HG03066 (cell line): ENCODE measurements around the gene ZGLP1.
"Not testable (repeated sequence)": the region's sequence is repeated elsewhere in the genome, so short reads cannot be mapped to it uniquely, and the experiment has no call there.

Experiments
- ATAC-seq: cut with Tn5 transposase; IDR thresholded peaks from one replicate; pipeline ENCODE4 v1.9.1; 2021; ENCODE audit warnings: low read depth; ENCODE audit not compliant: unreplicated experiment

Gene ZGLP1

GRCh38 chr19:10283301-10284064 is 26.1 kb downstream of the ZGLP1 start:
- no peak for ATAC-seq

GRCh38 chr19:10282043-10282442 is 27.6 kb downstream of the ZGLP1 start:
- ATAC-seq: not testable (repeated sequence)

DNA sequence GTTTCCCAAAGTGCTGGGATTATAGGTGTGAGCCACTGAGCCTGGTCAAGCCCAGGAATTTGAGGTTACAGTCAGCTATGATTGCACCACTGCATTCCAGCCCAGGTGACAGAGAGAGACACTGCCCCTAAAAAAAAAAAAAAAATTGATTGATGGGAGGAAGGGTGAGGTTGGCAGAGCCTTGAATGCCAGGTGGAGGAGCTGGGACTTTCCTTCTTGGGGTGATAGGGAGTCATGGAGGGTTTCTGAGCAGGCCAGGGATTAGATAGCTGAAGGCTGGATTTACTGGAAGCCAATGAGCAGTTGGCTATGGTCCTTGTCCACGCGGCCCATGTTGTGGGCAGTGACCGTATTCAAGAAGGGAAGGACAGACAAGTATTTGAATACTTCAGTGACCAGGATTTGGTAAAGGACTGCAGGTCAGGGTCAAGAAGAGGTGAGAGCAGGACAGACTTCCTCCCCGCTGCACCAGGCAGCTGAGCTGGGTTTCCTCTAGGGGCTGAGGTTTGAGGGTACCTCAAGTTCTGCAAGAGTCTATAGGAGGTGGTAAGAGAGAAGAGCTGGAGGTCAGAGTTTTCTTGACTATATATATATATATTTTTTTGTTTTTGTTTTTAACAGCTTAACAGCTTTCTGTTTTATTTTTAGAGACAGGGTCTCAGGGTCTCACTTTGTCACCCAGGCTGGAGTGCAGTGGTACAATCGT is 29.7 kb downstream of the ZGLP1 start:
- no peak for ATAC-seq

- no peak for ATAC-seq
Measured at GRCh38 chr19:10278935-10279334, 30.7 kb downstream of the ZGLP1 start.

DNA sequence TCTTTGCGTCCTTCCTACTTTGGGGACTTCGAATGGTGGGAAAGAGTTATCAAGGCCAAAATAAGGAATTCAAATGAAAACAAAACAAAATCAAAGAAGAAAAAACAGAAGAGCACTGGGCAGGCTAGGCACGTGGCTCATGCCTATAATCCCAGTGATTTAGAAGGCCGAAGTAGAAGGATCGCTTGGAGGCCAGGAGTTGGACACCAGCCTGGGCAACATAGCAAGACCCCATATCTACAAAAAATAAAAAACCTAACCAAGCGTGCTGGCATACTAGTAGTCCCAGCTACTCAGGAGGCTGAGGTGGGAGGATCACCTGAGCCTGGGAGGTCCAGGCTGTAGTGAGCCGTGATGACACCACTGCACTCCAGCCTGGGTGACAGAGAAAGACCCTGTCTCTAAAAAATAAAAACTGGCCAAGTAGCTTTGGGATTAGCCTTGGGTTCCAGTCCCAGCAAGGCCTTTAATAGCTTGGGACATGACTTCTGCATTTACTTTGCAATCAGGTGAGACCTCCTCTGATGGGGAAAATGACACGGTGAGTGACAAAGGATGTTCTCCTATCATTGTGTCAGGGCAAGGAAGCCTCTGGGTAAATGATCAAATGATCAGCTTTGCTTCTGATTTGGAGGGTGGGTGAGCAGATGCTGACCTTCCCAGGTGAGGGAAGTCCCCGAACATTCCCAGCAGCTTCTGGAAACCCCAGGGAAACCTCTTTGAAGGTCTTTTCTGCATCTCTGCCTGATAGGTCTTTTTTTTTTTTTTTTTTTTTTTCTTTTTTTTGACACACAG is 31.6 kb downstream of the ZGLP1 start:
- ATAC-seq: no peak

GRCh38 chr19:10274589-10274988 is 35.0 kb downstream of the ZGLP1 start:
- no peak for ATAC-seq

GRCh38 chr19:10271543-10272086 is 38.0 kb downstream of the ZGLP1 start:
- no peak for ATAC-seq

DNA sequence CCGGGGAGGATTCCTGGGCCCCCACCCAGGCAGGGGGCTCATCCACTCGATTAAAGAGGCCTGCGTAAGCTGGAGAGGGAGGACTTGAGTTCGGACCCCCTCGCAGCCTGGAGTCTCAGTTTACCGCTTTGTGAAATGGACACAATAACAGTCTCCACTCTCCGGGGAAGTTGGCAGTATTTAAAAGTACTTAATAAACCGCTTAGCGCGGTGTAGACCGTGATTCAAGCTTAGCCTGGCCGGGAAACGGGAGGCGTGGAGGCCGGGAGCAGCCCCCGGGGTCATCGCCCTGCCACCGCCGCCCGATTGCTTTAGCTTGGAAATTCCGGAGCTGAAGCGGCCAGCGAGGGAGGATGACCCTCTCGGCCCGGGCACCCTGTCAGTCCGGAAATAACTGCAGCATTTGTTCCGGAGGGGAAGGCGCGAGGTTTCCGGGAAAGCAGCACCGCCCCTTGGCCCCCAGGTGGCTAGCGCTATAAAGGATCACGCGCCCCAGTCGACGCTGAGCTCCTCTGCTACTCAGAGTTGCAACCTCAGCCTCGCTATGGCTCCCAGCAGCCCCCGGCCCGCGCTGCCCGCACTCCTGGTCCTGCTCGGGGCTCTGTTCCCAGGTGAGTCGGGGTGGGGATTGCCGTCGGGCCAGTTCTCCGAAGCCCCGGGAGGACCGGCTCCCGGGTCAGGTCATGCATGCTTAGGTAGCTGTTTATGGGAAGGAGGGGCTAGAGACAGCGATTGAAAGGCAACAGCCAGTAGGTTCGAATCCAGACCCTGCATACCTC is 38.8 kb downstream of the ZGLP1 start, which contains the start of gene ICAM1:
TSS of gene ICAM1 (plus strand) at position 505 of the 779 bp plus-strand sequence. CDS start at position 545, 40 bp downstream.
- no peak for ATAC-seq

DNA sequence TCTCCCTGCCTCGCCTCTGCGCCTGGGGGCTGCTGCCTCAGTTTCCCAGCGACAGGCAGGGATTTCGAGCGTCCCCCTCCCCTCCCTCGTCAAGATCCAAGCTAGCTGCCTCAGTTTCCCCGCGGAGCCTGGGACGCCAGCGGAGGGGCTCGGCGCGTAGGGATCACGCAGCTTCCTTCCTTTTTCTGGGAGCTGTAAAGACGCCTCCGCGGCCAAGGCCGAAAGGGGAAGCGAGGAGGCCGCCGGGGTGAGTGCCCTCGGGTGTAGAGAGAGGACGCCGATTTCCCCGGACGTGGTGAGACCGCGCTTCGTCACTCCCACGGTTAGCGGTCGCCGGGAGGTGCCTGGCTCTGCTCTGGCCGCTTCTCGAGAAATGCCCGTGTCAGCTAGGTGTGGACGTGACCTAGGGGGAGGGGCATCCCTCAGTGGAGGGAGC is 39.4 kb downstream of the ZGLP1 start:
- no peak for ATAC-seq

DNA sequence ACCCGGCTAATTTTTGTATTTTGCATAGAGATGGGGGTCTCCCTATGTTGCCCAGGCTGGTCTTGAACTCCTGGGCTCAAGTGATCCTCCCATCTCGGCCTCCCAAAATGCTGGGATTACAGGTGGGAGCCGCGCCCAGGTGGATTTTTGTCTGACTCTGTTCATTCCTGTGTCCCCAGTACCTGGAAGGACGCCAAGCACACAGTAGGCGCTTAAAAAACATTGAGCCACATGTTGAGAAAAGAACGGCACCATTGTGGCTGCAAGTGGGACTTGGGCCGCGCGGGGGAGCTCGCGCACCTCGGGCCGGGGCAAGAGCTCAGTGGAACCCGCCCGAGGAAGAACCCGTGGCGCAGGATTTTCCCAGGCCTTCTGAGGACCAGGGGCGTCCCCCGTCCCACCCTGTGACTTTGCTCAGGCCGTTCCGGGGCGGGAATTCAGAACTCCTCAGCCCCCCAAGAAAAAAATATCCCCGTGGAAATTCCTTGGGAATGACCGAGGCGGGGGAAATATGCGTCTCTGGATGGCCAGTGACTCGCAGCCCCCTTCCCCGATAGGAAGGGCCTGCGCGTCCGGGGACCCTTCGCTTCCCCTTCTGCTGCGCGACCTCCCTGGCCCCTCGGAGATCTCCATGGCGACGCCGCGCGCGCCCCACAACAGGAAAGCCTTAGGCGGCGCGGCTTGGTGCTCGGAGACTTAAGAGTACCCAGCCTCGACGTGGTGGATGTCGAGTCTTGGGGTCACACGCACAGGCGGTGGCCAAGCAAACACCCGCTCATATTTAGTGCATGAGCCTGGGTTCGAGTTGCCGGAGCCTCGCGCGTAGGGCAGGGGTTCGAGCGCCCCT is 40.1 kb downstream of the ZGLP1 start:
- no peak for ATAC-seq

GRCh38 chr19:10268071-10268470 is 41.5 kb downstream of the ZGLP1 start:
- ATAC-seq: no peak

DNA sequence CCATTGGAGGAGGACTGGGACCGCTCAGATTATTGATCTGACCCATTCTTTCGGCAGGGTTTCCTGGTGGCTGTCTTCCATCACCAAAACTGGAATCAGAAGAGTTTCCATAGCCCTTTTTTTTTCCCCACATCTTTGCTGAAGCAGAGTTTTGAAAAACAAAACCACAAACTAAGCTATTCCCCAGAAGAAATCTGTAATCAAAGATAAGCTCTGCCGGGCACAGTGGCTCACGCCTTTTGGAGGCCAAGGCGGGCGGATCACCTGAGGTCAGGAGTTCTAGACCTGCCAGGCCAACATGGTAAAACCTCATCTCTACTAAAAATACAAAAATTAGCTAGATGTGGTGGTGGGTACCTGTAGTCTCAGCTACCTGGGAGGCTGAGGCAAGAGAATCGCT is 42.9 kb downstream of the ZGLP1 start:
- no peak for ATAC-seq

DNA sequence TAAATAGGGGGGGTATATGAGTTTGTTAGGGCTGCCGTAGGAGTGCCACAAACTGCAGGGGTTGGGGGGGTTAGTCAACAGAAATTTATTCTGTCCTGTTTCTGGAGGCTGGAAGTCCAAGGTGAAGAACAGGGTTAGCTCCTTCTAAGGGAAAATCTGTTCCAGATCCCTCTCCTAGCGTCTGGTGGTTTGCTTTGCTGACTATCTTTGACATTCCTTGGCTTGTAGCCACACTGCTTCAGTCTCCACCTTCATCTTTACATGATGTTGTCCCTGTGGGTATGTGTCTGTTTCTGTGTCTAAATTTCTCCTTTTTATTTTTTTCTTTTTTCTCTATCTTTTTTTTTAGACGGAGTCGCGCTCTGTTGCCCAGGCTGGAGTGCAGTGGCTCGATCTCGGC is 46.8 kb downstream of the ZGLP1 start:
- ATAC-seq: no peak

- no peak for ATAC-seq
Measured at GRCh38 chr19:10260141-10260584, 49.5 kb downstream of the ZGLP1 start.

DNA sequence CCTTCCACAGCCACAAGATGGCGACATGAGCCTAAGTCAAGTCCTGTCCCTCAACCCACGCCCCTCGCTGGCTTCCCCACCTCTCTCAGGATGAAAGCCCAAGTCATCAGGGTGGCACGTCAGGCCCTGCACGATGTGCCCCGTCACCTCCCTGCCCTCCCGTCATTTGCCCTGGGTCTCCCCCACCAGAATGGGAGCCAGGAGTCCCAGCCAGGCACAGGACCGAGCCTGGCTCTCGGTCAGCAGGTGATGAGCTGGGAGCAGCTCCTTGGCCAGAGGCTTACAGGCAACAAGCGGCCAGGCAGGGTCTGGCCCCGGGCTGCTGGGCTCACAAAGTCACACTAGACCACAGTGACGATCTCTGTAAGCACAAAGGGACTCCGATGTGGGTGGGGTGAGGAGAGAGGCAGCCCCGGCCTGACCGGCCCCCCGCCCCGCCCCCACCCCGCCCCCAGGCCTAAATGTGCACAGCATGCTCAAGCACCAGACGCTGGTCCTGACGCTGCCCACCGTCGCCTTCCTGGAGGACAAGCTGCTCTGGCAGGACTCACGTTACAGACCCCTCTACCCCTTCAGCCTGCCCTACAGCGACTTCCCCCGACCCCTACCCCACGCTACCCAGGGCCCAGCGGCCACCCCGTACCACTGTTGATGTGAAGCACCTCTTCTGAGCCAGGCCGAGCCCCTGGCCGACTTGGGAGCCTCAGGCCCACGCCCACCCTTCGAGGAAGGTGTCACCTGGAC is 50.3 kb downstream of the ZGLP1 start:
- ATAC-seq: no peak

- no peak for ATAC-seq
Measured at GRCh38 chr19:10258080-10258710, 51.4 kb downstream of the ZGLP1 start.

- ATAC-seq: no peak
Measured at GRCh38 chr19:10256970-10257615, 52.5 kb downstream of the ZGLP1 start.
